Chondrocyte (in vitro differentiated cells): ENCODE data around the gene WDR7. TPM values are rescaled to one million over a fixed set of nuclear protein-coding genes. Genes with fewer than 3 reads are reported as not detected.

Experiments
- DNase-seq: peaks from one replicate; pipeline ENCODE4 v3.0.0; 2021; ENCODE audit warnings: mixed read lengths, low spot score
- H3K27ac Mint-ChIP-seq: one replicate; pipeline ENCODE4 v1.8.0; 2021; ENCODE audit warnings: mild to moderate bottlenecking, moderate library complexity, mixed read lengths; ENCODE audit not compliant: unreplicated experiment
- H3K27me3 Mint-ChIP-seq: 2 replicates; pipeline ENCODE4 v1.8.0; 2021; ENCODE audit warnings: low read depth, mixed read lengths
- H3K36me3 Mint-ChIP-seq: 2 replicates; pipeline ENCODE4 v1.8.0; 2021; ENCODE audit warnings: low read depth, mixed read lengths
- H3K4me1 Mint-ChIP-seq: 2 replicates; pipeline ENCODE4 v1.8.0; 2021; ENCODE audit warnings: low read depth, mild to moderate bottlenecking, mixed read lengths
- H3K4me3 Mint-ChIP-seq: one replicate; pipeline ENCODE4 v1.8.0; 2021; ENCODE audit warnings: mild to moderate bottlenecking, moderate library complexity, mixed read lengths; ENCODE audit not compliant: unreplicated experiment
- H3K9me3 Mint-ChIP-seq: 2 replicates; pipeline ENCODE4 v1.8.0; 2021; ENCODE audit warnings: low read depth, mixed read lengths
- CTCF ChIP-seq: fragments of 200-600 bp; sonication (generic); IDR thresholded peaks from 2 replicates; pipeline ENCODE4 v1.5.0; 2021; ENCODE audit warnings: antibody characterized with exemption, mild to moderate bottlenecking, moderate library complexity
- total RNA-seq: library from RNA; stranded (reverse); gene quantifications from 3 replicates; pipeline ENCODE4 v1.2.1, GENCODE V29; 2021

The WDR7 gene
- total RNA-seq, 1 donor from 2014 or later: 14.9 TPM

- Mint-ChIP-seq H3K9me3 (no peaks in the 10 kb centered on the region), H3K36me3 (peaks cover 2% of the 10 kb centered on the region)
- TF ChIP-seq CTCF: no peak
Observed at GRCh38 chr18:57038395-57038794, 387.2 kb downstream of the WDR7 start.

GRCh38 chr18:57040175-57040574 lies 389.0 kb downstream of the WDR7 start:
- Mint-ChIP-seq H3K27ac (no peak overlapping the region), H3K27me3 (peaks cover 4% of the 10 kb centered on the region), H3K4me1 (no peaks in the 10 kb centered on the region), H3K9me3 (peaks cover under 1% of the 10 kb centered on the region), H3K4me3 (no peak overlapping the region), H3K36me3 (no peaks in the 10 kb centered on the region)
- DNase-seq: no peak
- no peak for TF ChIP-seq CTCF

More at GRCh38 chr18:57038395-57038794, 387.2 kb downstream of the WDR7 start:
- H3K27ac Mint-ChIP-seq: no peak overlapping the region
- no peak for DNase-seq
- no peaks in the 10 kb centered on the region for H3K27me3 Mint-ChIP-seq
- no peak overlapping the region for H3K4me3 Mint-ChIP-seq
- H3K4me1 Mint-ChIP-seq: no peaks in the 10 kb centered on the region

DNA sequence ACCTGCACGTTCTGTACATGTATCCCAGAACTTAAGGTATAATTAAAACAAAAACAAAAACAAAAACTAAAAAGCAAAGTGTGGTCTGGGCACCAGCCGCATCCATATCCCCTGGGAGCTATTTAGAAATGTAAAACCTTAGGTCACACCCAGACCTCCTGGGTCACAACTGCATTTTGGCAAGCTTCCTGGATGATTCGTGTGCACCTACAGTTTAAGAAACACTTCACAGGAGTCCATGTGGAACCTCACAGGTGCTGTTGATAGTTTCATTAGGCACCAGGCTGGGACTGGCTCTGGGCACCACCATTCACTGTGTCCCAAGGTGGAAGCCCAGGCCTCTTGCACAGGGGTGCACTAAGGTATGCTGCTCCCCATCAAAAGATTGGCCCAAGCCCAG lies 392.1 kb downstream of the WDR7 start:
- Mint-ChIP-seq H3K4me1 (no peaks in the 10 kb centered on the region), H3K9me3 (peaks cover 15% of the 10 kb centered on the region), H3K4me3 (no peak overlapping the region), H3K27me3 (peaks cover 8% of the 10 kb centered on the region), H3K36me3 (no peaks in the 10 kb centered on the region), H3K27ac (no peak overlapping the region)
- no peak for DNase-seq
- no peak for TF ChIP-seq CTCF

- H3K36me3 Mint-ChIP-seq: no peaks in the 10 kb centered on the region
- no peak for DNase-seq
- no peak overlapping the region for H3K4me3 Mint-ChIP-seq
- TF ChIP-seq CTCF: no peak
- peaks cover 15% of the 10 kb centered on the region for H3K9me3 Mint-ChIP-seq
- peaks cover 8% of the 10 kb centered on the region for H3K27me3 Mint-ChIP-seq
- no peaks in the 10 kb centered on the region for H3K4me1 Mint-ChIP-seq
- no peak overlapping the region for H3K27ac Mint-ChIP-seq
Observed at GRCh38 chr18:57048351-57048750, 397.2 kb downstream of the WDR7 start.

- no peak overlapping the region for H3K27ac Mint-ChIP-seq
- no peak overlapping the region for H3K4me3 Mint-ChIP-seq
- peaks cover 15% of the 10 kb centered on the region for H3K9me3 Mint-ChIP-seq
- DNase-seq: no peak
- H3K27me3 Mint-ChIP-seq: peaks cover 8% of the 10 kb centered on the region
- TF ChIP-seq CTCF: no peak
- H3K4me1 Mint-ChIP-seq: no peaks in the 10 kb centered on the region
- no peaks in the 10 kb centered on the region for H3K36me3 Mint-ChIP-seq
Observed at GRCh38 chr18:57048859-57049258, 397.7 kb downstream of the WDR7 start.
